Spleen (tissue), 7 donors: ENCODE measurements around the gene TMIE.

Experiments
- CTCF ChIP-seq, 11 experiments: fragments of 200-600 bp in 7 of 11; fragments of 450-650 bp in 4 of 11; sonication (generic) in 4 of 11; IDR thresholded peaks in 8 of 11; conservative IDR thresholded peaks in 3 of 11; 1 replicate in 7 of 11; 2 replicates in 4 of 11; pipeline versions ENCODE4 v1.4.0 to v1.8.0; 2016 to 2021; ENCODE audit warnings: antibody characterized with exemption in 11 of 11, inconsistent platforms in 4 of 11, mild to moderate bottlenecking in 1 of 11
- POLR2A ChIP-seq, 3 donors: fragments of 450-650 bp; IDR thresholded peaks; one replicate each; pipeline ENCODE4 v1.5.1; 2017; ENCODE audit warnings: antibody characterized with exemption in 3 of 3, mild to moderate bottlenecking in 1 of 3
- POLR2AphosphoS5 ChIP-seq, 3 donors: sonication (generic); formaldehyde crosslinking; IDR thresholded peaks; one replicate each; pipeline ENCODE4 v1.5.1; 2017; ENCODE audit warnings: antibody characterized with exemption in 3 of 3
- donor health status: DM: no; HTN: no; CAD: no; lungs with moderate emphysema.
- donor health status: DM: no; HTN: no; CAD: no.
- donor health status: DM: no; HTN: no; CAD: no.

GRCh38 chr3:46749129-46749528 lies 47.9 kb downstream of the TMIE start:
- TF ChIP-seq CTCF (IDR thresholded peaks at IDR 0.05 in 8 of 11, conservative IDR thresholded peaks at IDR 0.05 in 3 of 11) (no peak), POLR2A (IDR thresholded peaks at IDR 0.05) (no peak), POLR2AphosphoS5 (IDR thresholded peaks at IDR 0.05) (no peak)
